GM18951 (cell line): ENCODE data around the gene CD68.

ENCODE experiments used
- POLR2A ChIP-seq: IDR thresholded peaks from 4 replicates; pipeline ENCODE4 v1.6.1; 2011; ENCODE audit warnings: mild to moderate bottlenecking; ENCODE audit not compliant: insufficient read length, insufficient read depth; ENCODE audit errors: extremely low read depth
- in situ Hi-C: fragments of 300-500 bp; cut with MboI; formaldehyde crosslinking; loops from one replicate; pipeline ENCODE4 v1.12.0; 2022; ENCODE audit warnings: low sequenced_read_pairs, mixed read lengths, inconsistent platforms; ENCODE audit not compliant: unreplicated experiment

The CD68 gene

GRCh38 chr17:7579834-7580603 lies 581 bp downstream of the CD68 start:
- TF ChIP-seq POLR2A = peak; percentile 19
- in situ Hi-C loops = no loop called here

GRCh38 chr17:7580604-7581575 lies 1.5 kb downstream of the CD68 start:
- in situ Hi-C loops = no loop called here
- TF ChIP-seq POLR2A = no peak

- in situ Hi-C loops = no loop called here
- no peak for TF ChIP-seq POLR2A
Observed at GRCh38 chr17:7582396-7583252, 3.2 kb downstream of the CD68 start.

GRCh38 chr17:7583253-7584109 lies 4.0 kb downstream of the CD68 start, which contains the start of gene MPDU1:
Gene MPDU1, plus strand, starts transcription at chr17:7583852. Its CDS starts 11 bp downstream, at chr17:7583863.
- peak; percentile 78 for TF ChIP-seq POLR2A
- in situ Hi-C loops = no loop called here

DNA sequence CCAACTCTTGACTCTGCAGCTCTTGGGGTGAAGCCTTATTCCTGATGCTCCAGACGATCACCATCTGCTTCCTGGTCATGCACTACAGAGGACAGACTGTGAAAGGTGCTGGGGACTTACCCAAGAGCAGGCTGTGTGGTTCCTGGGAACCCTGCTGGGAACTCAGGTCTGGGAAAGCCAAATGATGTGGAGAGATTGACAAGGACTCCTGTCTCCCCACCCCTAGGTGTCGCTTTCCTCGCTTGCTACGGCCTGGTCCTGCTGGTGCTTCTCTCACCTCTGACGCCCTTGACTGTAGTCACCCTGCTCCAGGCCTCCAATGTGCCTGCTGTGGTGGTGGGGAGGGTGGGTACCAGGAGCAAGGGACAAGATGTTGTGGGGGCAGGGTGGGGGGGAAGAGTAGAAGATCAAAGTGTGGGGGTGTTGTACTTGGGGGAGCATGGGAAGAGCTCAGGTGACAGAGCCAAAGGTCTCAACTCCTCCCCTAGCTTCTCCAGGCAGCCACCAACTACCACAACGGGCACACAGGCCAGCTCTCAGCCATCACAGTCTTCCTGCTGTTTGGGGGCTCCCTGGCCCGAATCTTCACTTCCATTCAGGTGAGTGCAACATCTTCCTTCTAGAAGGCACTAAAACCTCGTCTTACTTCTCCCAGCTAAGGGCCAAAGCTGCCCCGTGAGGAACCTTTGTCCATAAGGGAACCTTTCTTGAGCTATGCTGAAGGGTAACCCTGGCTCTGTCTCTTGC lies 7.4 kb downstream of the CD68 start:
- TF ChIP-seq POLR2A = no peak
- in situ Hi-C loops = no loop called here

GRCh38 chr17:7587420-7588151 lies 8.1 kb downstream of the CD68 start:
- in situ Hi-C loops = no loop called here

GRCh38 chr17:7588553-7589203 lies 9.2 kb downstream of the CD68 start:
- in situ Hi-C loops = no loop called here
- no peak for TF ChIP-seq POLR2A

More at GRCh38 chr17:7587420-7588151, 8.1 kb downstream of the CD68 start:
- no peak for TF ChIP-seq POLR2A

DNA sequence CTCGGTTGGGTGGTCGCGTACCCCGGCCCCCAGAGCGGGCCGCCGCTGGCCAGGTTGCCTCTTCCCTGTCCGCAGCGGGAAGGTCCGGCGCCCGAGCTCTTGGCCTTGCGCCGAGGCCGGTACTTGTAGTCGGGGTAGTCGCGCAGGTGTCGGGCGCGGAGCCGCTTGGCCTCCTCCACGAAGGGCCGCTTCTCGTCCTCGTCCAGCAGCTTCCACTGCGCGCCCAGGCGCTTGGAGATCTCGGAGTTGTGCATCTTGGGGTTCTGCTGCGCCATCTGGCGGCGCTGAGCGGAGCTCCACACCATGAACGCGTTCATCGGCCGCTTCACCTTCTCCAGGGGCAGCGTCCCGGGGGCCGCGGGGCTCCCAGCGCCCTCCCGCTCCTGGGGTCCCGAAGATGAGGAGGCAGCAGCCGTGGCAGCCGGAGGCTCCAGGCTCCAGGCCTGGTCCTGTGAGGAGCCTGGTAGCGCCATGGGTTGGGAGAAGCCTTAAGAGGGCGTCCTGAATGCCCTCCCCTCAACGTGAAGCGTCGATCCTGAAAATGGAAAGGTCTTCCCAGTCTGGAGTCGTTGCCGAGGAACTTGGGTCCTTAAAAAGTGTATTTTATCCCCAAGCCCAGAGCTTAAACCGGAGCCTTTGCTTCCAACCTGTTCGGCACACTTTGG lies 9.9 kb downstream of the CD68 start:
- TF ChIP-seq POLR2A = no peak
- in situ Hi-C loops = no loop called here

DNA sequence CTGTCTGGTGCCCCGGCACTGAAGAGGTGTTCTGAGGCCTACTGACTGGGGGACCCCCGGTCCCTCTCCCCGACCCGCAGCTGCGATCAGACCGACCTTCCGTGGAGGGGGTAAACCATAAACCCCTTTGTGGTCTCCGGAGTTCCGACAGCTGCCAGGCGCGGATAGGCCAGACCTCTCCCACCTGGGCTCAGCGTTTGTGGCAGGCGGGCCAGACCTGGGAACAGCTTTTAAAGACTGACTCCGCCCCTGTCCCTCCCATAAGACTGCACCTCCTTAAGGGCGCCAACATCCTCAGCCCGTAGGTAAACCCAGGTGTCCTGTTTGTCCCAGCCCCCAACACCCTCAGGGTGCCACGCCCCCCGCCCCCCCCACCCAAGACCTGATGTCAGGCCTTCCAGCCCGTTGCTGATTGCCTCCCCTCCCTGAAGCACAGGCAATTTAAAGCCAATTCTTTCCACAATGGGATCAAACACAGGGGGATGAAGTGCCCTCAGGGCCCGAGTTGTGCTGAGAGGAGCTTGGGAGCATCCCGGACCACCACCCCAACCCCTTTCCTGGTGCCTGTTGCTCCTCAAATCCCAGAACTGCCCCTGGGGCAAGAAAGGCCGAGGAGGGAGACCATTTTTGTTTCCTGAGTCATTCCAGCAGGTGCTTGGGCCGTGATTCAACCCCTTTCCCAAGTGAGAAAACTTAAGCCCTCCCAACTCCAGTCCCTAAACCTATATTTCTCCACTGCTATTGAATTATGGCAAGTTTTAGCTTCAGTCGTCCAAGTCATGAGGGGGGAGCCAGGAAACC lies 10.7 kb downstream of the CD68 start, which contains the start of gene SOX15:
Gene SOX15, minus strand, starts transcription at position 204 of the 801 bp plus-strand sequence. CDS start 418 bp downstream, outside the sequence.
- TF ChIP-seq POLR2A = no peak
- in situ Hi-C loops = no loop called here

GRCh38 chr17:7590743-7591142 lies 11.3 kb downstream of the CD68 start:
- TF ChIP-seq POLR2A = no peak
- in situ Hi-C loops = no loop called here
